Measurements from ENCODE around the gene NUP98.
A peak's percentile ranks its signal among the peaks of the same experiment; 100 is the strongest.

The NUP98 gene

GRCh38 chr11:3735827-3736226 is 61.5 kb downstream of the NUP98 start:
- no peak for DNase-seq (ENCODE audit: low spot score)

GRCh38 chr11:3732671-3733436 is 64.5 kb downstream of the NUP98 start:
- DNase-seq (ENCODE audit: low spot score): no peak

- DNase-seq (ENCODE audit: low spot score): peak; percentile 15
These were observed 74.2 kb downstream of the NUP98 start for GRCh38 chr11:3723014-3723708.

GRCh38 chr11:3722100-3722499 is 75.3 kb downstream of the NUP98 start:
- no peak for DNase-seq (ENCODE audit: low spot score)

- DNase-seq (ENCODE audit: low spot score): no peak
These were observed 76.4 kb downstream of the NUP98 start for GRCh38 chr11:3720997-3721396.

- no peak for DNase-seq (ENCODE audit: low spot score)
These were observed 85.1 kb downstream of the NUP98 start for GRCh38 chr11:3712274-3712673.

- DNase-seq (ENCODE audit: low spot score): no peak
These were observed 86.7 kb downstream of the NUP98 start for GRCh38 chr11:3710485-3711259.

GRCh38 chr11:3709977-3710376 is 87.4 kb downstream of the NUP98 start:
- no peak for DNase-seq (ENCODE audit: low spot score)

GRCh38 chr11:3707176-3707575 is 90.2 kb downstream of the NUP98 start:
- DNase-seq (ENCODE audit: low spot score): no peak

- no peak for DNase-seq (ENCODE audit: low spot score)
These were observed 94.0 kb downstream of the NUP98 start for GRCh38 chr11:3703383-3703782.

- DNase-seq (ENCODE audit: low spot score): no peak
These were observed 96.4 kb downstream of the NUP98 start for GRCh38 chr11:3700910-3701309.

GRCh38 chr11:3700410-3700809 is 96.9 kb downstream of the NUP98 start:
- no peak for DNase-seq (ENCODE audit: low spot score)

GRCh38 chr11:3686751-3687150 is 110.6 kb downstream of the NUP98 start:
- no peak for DNase-seq (ENCODE audit: low spot score)

GRCh38 chr11:3685923-3686322 is 111.4 kb downstream of the NUP98 start:
- no peak for DNase-seq (ENCODE audit: low spot score)

- no peak for DNase-seq (ENCODE audit: low spot score)
These were observed 112.6 kb downstream of the NUP98 start for GRCh38 chr11:3684819-3685172.

- DNase-seq (ENCODE audit: low spot score): no peak
These were observed 113.1 kb downstream of the NUP98 start for GRCh38 chr11:3684129-3684818.

GRCh38 chr11:3683039-3683438 is 114.3 kb downstream of the NUP98 start:
- DNase-seq (ENCODE audit: low spot score): no peak

- no peak for DNase-seq (ENCODE audit: low spot score)
These were observed 118.3 kb downstream of the NUP98 start for GRCh38 chr11:3679077-3679476.

- DNase-seq (ENCODE audit: low spot score): no peak
These were observed 121.4 kb downstream of the NUP98 start for GRCh38 chr11:3675971-3676370.

- DNase-seq (ENCODE audit: low spot score): no peak
These were observed 123.2 kb downstream of the NUP98 start for GRCh38 chr11:3674189-3674588.

GRCh38 chr11:3671334-3672254 is 125.8 kb downstream of the NUP98 start, which contains the start of gene CHRNA10:
Gene CHRNA10 (minus strand): TSS chr11:3671384. CDS start chr11:3671312, 72 bp downstream.
- DNase-seq (ENCODE audit: low spot score): no peak
